GM21423 (cell line): ENCODE results near the gene ETV6.
A peak's percentile ranks its signal among the peaks of the same experiment; 100 is the strongest.

Source experiments
- ATAC-seq: cut with Tn5 transposase; IDR thresholded peaks from one replicate; pipeline ENCODE4 v1.9.1; 2021; ENCODE audit warnings: mild to moderate bottlenecking, moderate library complexity; ENCODE audit not compliant: unreplicated experiment

Gene ETV6

DNA sequence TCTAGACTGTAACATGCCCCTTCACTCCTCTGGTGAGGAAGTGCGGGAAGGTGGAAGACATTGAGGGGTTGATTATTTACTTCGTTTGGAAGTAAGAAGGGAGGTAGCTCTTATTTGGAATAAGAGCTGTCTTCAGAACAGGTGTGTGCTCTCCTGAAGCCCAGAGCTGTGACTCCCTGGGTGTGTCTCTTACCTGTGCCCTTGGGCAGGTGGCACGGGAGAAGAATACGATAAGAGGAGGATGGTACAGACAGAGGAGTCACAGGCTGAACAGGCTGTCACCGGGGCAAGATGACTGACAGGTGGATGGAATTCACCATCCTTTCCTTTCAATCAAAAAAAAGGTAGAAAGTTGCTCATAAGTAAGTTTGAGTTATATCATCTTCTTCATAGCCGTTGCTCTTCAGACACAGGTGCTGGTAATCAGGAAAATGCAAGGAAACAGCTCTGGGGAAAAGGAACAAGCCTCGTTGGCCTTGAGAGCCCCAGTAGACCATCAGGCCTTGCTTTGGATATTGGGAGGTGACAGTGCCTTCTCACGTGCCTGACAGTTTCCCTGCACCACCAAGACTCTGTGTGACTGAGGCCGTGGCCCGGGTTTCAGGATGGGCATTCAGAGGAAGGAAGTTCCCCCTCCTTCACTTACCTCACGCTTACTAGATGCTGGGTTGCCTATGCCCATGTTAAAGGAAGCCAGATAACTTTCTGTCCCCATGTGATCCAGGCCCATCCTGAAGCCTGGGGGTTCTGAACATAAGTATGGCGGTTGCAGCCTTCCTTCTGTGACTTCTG lies 120.4 kb downstream of the ETV6 start:
- ATAC-seq: no peak

DNA sequence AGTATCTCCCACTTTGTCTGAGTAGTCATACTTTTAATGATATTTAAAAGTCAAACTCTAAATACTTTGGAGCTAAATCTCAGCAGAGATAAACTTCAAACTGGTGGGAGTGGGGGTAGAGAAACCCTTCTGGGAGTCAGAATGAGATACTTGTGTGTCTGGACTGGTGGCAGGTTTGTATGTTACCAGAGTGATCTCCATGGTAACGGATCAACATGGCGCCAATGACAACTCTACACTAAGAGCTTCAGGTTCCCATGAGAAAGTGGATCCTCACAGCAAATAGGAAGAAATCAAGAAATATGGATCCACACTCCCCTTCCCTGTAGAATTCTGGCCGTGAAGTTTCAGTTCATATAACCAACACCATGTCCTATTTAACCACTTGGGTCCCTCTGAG lies 121.9 kb downstream of the ETV6 start:
- ATAC-seq: no peak

DNA sequence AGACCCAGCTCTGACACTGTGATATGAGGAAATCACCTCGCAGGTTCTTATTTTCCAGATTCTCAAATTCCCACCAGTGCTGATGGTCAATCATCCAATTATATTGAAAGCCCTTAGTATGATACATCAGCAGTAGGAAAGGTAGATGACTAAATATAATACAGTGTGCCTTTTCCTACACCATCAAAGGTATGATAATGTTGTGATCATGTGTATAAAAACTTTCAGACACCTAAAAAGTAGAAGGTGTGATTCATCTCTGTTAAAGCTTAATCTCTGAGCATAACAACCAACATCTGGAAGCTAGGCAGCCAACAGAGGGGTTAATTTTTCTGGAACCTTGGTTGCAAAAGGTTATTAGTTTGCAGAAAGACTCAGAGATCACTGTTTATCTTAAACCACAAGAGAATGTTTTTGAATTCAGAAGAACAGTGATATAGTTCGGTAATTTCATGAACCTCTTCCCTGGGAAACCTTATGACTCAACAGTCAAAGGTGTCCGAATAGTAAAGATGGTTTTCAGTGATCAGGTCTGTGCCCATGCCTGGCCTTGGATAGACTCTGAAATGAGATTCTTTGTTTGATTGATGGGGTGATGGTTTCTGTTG lies 122.5 kb downstream of the ETV6 start:
- ATAC-seq: no peak

GRCh38 chr12:11773889-11774677 lies 124.6 kb downstream of the ETV6 start:
- no peak for ATAC-seq

DNA sequence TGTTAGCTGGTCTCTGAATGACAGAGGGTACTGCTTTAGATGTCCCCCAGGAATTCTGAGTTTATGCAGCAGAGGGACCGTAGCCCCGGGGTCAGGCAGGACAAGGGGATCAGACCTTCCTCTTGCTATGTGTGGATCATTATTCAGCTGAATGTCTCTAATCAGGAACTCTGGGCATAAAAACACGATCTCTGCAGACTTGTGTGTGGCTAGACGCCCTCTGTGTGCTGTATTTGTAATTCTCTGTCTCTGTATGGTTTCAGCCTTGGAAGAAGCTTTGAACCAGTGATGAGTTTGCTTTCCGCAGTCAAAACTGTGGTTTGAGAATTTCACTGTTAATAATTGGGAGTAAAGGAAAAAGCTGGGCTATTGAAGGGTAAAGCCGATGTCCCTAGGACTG lies 125.3 kb downstream of the ETV6 start:
- no peak for ATAC-seq

GRCh38 chr12:11776316-11776715 lies 126.8 kb downstream of the ETV6 start:
- ATAC-seq: no peak

DNA sequence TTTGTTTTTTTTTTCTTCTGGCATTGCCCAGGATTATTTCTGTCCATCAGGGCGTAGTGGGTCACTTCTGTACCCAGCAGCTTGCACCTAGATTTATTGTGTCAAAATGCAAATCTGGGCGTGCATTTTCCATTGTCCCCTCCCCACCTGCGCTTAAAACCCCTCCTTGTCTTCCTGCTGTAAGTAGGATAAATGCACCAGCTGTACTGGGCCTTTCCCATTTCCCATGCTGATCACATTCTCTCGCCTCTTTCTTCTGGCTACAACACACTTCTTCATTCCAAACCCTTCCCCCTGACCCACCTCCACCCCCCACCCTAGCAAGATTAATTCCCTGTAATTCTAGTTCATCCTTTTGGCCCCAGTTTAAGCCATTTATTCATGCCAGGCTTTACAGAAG lies 128.0 kb downstream of the ETV6 start:
- ATAC-seq: no peak

DNA sequence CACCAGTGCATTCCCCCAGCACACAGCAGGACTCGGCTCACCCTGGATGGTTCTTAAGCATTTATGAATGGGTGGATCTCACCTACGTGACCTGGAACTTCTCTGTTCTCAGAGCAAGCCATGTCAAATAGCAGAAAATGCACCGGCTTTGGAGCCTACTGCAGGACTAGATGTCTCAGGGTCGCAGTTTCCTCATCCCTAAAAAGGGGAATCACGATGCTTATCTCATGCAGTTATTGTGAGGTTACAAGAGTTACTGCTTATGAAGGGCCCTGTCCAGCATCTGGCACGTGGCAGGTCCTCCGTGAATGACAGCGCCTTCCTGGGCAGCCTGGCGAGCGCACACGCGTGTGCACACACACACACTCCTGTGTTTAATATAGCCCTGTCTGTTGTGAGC lies 128.5 kb downstream of the ETV6 start:
- no peak for ATAC-seq

DNA sequence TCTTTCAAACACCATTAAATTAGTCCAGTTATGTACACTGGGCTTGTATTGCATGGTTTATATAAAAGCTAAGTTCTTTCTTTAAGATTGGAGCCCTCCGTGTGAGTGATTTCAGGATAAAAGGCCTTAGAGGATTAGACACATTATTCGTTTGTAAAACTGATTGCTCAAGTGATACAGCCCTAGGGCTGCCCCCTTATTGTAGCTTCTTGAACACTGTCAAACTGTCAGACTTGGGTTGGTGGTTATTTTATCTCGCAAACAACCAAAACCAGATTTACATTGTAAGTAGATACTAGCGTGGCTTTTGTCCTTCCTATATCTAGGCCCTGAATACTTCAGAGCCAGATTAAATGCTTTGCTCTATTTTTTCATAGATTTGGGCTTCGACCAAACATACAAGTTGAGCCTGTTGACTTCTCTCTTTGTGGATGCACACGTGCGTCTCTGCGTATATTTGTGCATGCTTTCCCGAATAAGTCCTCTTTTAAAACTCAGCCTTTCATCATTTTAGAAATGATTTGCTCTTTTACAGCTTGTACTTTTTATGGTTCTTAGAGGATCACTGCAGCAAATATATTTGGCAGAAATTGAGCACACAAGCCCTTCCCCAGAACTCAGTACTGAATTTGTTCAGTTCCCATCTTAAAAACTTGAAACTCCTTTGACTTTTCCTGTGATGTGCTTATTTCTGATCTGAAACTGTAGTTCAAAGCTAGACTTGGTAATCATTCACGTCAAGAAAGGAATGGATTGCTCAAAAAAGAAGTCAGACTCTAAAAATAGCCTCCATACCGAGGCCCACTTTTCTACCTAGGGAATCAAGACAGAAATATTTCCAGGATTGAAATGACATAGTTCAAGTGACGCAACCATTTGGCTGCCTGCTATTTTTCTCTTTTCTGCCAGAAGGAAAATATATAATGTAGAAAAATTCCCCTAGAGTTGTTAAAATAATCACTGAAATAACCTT lies 129.5 kb downstream of the ETV6 start:
- ATAC-seq: no peak

DNA sequence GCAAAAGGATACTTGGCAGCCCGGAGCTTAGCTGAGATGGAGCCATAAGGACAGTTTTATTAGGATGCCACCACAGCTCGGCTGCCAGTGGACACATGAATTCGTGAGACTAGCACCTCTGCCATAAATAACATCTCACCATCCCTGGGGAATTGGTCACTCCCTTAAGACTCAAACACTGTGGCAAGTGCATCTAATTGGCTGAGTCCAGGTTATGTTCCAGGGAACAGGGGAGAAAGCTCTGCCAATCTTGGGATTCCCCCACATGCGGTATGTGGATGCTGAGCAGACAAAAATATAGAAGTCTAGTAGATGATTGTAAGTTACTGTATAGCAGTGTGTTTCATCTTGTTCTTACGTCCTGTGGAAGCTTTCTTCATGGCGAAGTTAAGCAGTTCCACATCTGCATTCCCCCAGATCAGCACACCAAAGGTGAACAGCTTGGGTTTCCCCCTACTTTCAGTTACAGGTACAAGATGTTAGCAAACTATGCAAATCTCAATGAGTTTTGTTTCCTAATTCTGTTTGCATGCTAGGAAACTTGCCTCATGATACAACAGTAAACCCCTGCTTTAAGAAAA lies 131.1 kb downstream of the ETV6 start:
- peak; percentile 71 for ATAC-seq

- ATAC-seq: no peak
These were observed 133.5 kb downstream of the ETV6 start for GRCh38 chr12:11782914-11783420.

- ATAC-seq: no peak
These were observed 136.2 kb downstream of the ETV6 start for GRCh38 chr12:11785712-11786111.

- no peak for ATAC-seq
These were observed 137.3 kb downstream of the ETV6 start for GRCh38 chr12:11786638-11787365.

DNA sequence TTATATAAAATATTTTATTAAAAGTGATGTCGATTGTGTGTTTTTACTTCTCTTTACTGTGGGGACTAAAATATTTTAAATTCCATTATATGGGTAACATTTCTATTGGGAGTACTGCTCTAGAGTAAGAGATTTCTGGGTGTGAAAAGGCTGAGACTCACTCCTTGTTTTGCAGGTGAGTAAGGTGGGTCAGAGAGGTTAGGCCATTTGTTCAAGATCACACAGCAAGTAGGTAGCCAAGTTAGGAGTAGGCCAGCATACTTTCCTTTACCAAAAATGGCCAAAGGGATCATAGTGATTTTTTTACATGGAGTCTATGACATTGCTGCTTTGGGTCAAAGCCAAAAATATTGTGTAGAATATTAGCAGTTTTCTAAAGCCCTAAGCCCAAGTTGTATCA lies 138.0 kb downstream of the ETV6 start:
- ATAC-seq: no peak

GRCh38 chr12:11787933-11788849 lies 138.7 kb downstream of the ETV6 start:
- ATAC-seq: no peak

- ATAC-seq: no peak
These were observed 144.6 kb downstream of the ETV6 start for GRCh38 chr12:11793921-11794710.

DNA sequence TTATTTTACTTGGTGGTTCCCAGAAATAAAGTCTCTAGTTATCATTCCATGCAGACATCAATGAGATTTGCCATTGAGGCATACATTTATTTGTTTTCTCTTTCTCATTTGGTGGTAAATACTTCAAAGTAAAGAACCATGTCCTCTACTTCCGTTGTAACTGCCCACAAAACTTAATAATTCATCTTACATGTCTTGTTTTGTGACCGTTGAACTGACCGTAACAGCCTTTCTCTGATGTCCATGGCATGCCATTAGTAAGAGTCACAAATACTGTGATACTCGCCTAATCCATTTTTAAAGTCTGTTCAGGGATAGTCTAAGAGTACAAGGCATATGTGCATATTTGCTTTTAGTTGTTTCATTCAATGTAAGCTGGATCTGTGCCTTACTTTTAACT lies 145.3 kb downstream of the ETV6 start:
- no peak for ATAC-seq
